NCI-H146 (cell line): ENCODE results near the gene DNAJC1.

Source experiments
- DNase-seq: peaks from one replicate; lab custom pipeline; 2025; lab: John Stamatoyannopoulos, UW

The DNAJC1 gene

GRCh38 chr10:22006379-22006884 lies 2.9 kb upstream of the DNAJC1 start:
- no peak for DNase-seq

DNA sequence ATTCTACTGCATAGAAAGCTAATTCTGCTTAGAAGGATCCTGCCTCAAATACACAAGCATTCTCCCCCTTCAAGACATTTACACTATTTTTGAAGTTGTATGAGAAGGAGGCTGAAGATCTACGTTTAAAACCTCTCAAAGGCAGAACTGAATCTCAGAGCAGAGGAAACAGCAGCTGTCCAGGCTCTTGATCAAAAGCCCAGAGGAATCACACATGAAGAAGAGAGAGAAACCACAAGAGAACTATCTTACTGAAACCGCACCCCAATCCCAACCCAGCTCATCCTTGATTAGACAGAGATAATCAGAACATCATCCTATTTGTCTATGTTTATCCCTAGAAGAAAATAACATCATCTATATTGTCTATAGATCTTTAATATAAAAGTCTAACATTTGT lies 2.2 kb upstream of the DNAJC1 start:
- DNase-seq, result no peak

- DNase-seq, result no peak
Measured at GRCh38 chr10:22003964-22004281, 393 bp upstream of the DNAJC1 start.

GRCh38 chr10:22002591-22003176 lies 846 bp downstream of the DNAJC1 start:
- peak; percentile 23 for DNase-seq

DNA sequence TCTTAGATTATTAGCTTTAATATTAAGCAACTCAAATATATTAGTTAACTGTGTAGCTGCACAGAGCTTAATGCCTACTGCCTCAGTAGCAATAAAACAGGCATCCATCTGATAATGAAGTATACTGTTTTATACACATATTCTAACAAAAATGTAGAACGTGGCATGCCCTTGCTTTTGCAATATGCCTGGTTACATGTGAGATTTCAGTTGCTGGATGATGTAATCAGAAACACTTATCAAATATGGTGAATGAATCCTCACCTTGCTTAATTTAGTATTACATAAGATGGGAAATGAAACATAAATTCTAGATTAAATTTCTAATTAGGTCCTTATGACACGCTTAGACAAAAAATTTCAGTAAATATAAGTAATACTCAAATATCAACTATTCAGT lies 8.0 kb downstream of the DNAJC1 start:
- DNase-seq, result no peak

GRCh38 chr10:21993360-21994001 lies 10.0 kb downstream of the DNAJC1 start:
- DNase-seq, result no peak

DNA sequence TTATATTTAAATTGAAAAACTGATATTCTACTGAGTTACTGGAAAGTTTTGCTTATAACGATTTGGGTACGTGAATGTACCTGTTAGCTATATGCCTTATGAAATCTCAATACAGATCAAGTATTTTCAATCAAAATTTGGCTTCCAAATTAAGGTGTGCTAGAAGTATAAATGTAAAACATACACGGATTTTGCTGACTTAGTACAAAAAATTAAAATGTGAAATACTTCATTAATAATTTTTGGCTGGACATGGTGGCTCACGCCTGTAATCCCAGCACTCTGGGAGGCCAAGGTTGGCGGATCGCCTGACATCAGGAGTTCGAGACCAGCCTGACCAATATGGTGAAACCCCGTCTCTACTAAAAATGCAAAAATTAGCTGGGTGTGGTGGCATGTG lies 11.7 kb downstream of the DNAJC1 start:
- no peak for DNase-seq

DNA sequence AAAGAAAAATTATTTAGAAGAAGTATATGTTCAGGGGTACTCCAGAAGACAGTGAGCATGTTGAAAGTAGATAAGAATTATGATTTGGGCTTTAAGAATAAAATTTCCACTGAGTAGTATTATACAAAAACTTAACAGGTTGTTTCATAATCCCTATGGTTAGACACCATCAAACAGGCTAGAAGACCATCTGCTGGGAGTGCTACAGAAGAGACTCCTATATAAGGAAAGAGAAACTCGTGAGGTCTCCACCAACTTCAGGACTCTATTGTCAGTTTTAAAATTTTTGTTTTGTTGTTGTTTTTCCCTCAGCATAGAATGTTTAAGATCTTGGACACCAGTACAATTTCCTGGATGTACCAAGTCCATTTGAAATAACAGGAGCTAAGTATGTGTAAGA lies 13.1 kb downstream of the DNAJC1 start:
- no peak for DNase-seq

- DNase-seq, result peak; percentile 80
Measured at GRCh38 chr10:21989453-21990154, 13.9 kb downstream of the DNAJC1 start.

DNA sequence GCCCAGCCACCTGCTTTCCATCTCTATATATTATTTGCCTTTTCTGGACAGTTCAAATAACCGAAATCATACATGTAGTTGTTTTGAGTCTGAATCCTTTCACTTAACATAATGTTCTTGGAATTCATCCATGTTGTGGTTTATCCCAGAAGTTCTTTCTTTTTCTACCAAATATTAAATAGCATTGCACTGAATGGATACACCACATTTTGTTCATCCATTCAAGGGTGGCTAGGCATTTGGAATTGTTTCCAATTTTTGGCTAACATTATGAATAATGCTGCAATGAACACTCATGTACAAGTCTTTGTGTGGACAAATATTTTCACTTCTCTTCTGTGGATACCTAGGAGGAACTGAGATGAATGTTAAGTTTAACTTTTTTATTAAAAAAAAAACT lies 18.0 kb downstream of the DNAJC1 start:
- no peak for DNase-seq

DNA sequence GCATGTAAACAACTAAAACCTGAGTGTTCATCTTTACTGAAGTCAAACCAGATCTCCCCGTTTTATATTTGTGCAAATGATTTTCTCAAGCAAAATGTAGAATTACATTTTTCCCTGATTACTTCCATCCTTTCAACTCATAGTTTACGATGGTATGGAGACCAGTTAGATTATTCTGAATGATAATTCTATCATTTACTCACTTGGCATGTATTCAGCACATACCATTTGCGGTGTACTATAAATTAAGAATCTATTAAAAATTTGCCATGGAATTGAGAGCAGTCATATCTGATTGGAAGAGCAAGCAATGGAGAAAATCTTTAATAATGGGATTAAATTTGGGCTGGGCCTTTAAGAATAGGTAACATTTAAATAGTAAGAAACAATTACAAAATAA lies 22.4 kb downstream of the DNAJC1 start:
- no peak for DNase-seq

- no peak for DNase-seq
Measured at GRCh38 chr10:21980691-21981090, 22.8 kb downstream of the DNAJC1 start.

DNA sequence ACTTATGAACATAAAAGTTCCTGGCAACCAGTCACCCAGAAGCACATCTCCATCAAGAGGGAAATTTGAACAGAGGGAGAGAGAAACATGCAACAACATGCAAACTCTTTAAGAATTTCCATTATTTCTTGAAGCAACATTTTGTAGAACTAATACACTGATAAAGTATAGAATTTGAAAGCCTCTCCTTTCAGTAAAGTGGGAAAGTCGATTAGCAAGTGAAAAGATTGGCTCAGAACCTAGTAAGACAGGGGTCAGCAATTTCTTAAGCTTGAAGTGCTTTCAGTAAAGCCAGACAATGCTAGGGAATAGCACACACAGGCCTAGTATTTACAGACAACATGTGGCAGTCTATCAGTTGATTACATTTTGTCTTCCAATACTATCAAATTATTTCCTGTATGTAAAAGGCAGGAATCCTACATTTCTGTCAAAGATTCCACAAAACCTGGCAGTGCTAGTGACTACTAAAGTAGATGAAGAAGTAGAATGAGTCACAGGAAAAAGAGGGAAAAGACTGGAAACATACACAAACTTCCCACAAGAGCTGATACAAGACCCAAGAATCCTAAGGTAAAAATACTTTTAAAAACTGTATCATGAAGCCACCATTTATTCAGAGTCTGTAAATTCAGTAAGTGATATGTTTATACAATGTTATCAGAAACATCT lies 25.2 kb downstream of the DNAJC1 start:
- no peak for DNase-seq

DNA sequence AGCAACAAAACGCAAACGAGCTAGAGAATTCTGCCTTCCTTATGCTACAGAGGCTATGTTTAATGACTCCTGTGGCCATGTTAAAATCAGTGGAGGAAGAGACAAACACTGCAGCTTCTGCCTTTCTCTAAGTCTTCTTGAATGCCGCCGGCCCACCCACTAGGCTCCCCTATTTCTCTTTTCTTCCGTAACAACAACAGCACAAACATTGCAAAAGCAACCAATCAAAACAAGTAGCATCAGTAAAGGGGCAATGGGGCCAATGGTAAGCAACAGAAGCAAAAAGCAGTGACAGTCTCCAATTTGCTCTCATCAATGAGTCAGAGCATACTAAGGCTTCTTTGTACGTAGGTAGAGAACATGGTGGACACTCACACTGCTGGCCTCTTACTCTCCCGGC lies 26.8 kb downstream of the DNAJC1 start:
- DNase-seq, result no peak

DNA sequence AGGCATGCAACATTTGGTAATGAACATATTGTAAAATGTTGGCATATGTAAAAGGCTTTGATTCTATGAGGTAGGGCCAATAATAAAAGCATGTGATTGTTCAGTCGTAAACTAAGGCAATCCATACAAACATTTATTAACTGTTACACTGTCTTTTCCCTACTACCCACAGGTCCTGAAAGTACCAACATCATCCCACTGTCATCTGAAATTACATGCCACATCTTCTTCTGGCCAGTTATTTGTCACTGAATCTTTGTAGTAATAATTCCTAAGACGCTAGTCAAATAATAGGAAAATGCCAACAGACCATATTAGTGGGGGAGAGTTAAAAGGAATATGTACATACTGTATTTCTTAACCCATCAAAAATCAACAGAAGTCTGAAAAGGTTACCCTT lies 27.2 kb downstream of the DNAJC1 start:
- no peak for DNase-seq

- peak; percentile 88 for DNase-seq
Measured at GRCh38 chr10:21975378-21975990, 28.0 kb downstream of the DNAJC1 start.

- no peak for DNase-seq
Measured at GRCh38 chr10:21972584-21972983, 30.9 kb downstream of the DNAJC1 start.

GRCh38 chr10:21969326-21970287 lies 33.9 kb downstream of the DNAJC1 start:
- no peak for DNase-seq

GRCh38 chr10:21964983-21965665 lies 38.4 kb downstream of the DNAJC1 start:
- no peak for DNase-seq

DNA sequence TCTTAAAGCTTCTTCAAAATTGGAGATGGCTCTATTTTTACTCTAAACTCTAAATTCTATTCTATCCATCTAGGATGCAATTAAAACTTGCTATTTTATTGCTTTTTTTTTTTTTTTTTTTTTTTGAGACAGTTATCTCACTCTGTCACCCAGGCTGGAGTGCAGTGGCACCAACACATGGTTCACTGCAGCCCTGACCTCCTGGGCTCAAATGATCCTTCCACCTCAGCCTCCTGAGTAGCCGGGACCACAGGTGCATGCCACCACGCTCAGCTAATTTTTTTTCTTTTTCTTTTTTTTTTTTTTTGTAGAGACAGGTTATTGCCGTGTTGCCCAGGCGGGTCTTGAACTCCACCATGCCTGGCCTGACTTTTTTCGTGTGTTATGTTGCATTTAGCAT lies 41.2 kb downstream of the DNAJC1 start:
- no peak for DNase-seq

DNA sequence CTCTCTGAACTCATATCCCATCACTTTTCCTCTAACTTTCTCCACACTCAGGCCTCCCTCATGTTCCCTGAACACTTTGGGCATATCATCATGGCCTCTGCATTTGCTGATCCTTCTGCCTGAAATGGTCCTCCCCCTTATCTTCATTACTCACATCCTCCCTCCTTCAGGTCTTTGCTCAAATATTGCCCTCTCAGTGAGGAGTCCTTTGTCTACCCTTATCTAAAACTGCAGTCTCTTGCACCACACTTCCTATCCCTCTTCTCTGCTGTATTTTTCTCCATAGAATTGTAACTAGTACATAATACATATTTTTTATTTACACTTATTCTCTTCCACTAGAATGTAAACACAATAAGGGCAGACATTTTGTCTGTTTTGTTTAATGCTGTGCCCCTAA lies 41.7 kb downstream of the DNAJC1 start:
- DNase-seq, result peak; percentile 11
